NCI-H2081 (cell line): ENCODE results near the gene ERG28.
A peak's percentile ranks its signal among the peaks of the same experiment; 100 is the strongest.
"Not testable (repeated sequence)": the region's sequence is repeated elsewhere in the genome, so short reads cannot be mapped to it uniquely, and the experiment has no call there.

ENCODE experiments used
- DNase-seq, 2 experiments: peaks; one replicate each; lab custom pipeline; 2025; lab: John Stamatoyannopoulos, UW

ERG28 gene

DNA sequence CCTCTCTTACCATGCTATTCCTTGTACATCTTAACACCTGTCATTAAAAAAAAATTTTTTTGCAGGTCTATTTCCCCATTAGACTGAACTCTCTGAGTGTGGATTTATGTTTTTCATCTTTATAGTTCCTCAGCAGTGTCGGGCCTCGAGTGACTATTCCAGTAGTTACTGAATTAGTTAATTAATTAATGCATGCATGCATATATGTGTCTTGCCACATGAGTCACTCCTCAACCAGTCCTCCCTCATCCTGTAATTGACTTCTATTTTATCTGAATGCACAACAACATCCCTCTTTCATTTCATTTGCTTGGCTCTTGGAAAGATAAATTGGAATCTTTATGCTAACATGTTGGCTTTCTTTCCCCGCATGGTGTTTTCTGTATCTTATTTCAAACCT, 35.6 kb downstream of the ERG28 start:
- DNase-seq: no peak

DNA sequence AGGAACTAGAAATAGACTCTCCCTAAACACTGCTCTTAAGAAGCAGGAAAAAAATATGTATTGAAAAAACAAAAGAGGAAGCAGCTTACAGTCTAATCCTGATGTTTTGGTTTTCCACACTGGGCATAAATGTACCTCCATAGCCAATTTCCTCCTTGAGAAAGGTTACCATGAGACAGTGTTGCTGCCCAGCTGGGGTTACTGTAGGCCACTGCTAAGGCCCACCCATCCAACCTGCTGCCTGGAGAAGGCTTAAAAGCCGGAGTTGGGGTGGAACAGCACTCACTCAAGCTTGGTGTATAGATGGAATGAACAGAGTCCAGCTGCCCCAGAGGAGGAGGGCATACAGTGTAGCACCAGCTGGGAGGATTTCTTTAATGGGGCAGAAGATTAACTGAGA, 41.1 kb downstream of the ERG28 start:
- DNase-seq: no peak

DNA sequence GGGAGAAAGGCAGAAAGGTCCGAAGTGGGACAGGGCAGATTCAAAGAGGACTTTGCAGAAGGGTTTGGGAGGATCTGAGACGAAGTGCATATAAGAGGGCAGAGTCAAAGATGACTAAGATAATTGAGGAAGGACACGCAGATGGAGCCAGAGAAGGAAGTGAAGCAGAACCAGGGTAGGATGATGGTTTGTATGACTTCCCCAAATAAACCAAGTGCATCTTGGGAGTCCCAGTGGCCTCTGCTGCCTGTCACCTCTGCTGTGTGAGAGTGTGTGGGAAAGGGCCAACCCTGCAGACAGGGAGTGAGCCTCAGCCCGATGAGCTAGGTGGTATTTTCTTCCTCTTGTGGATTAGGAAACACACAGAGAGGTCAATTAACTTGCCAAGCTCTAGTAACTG, 45.5 kb downstream of the ERG28 start:
- no peak for DNase-seq

DNA sequence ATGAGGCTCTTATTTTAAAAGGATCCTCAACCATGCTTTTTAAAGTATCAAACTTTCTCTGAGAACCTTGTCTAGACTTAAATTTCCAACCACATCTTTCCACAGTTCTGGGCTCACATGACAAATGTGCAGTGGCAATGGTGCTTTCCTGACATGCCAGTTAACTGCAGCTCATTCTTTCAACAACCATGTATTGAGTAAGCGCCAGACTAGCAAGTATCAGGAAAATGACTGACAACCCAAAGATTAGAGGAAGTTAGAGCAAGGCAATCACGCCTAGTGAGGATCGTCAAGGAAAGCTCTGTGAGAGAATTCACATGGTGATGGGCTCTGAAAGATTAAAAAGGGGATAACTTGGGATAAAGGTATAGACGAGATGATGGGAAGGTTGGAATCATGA, 46.5 kb downstream of the ERG28 start:
- no peak for DNase-seq

DNA sequence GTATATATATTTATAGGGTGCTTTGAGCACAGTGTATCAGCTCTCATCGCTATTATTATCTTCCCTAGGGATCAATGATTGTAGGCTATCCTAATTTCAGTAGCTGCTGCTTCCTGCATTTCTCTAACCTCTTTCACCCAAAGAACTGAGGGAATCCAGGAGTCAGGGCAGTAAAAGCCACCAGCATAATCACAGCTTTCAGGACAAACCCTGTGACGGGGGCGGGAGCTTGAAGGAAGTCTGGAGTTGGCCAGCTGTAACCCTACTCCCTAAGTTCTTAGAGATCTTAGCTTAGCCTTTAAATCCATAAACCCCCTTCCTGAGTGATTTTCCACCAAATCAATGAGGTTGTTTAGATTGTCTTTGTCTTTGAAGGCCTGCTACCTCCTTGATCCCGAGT, 48.5 kb downstream of the ERG28 start:
- DNase-seq: no peak

DNA sequence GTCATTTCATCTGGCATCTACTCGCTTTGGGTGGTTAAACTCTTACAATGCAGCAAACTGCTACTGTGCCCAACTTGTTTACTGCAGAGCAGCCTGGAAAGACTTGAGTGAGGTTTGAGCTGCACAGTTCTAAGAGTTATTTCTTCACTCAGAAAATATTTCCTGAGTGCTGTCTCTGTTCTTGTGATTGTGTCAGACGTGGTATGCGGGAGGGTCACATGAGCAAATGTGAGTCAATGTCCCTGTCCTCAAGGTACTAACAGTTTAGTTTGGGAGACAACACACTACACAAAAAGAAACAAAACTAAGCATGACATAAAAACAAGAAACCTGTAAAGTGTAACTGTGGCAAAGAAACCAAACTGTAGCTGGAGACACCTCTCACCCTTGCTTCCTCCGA, 49.8 kb downstream of the ERG28 start:
- no peak for DNase-seq

DNA sequence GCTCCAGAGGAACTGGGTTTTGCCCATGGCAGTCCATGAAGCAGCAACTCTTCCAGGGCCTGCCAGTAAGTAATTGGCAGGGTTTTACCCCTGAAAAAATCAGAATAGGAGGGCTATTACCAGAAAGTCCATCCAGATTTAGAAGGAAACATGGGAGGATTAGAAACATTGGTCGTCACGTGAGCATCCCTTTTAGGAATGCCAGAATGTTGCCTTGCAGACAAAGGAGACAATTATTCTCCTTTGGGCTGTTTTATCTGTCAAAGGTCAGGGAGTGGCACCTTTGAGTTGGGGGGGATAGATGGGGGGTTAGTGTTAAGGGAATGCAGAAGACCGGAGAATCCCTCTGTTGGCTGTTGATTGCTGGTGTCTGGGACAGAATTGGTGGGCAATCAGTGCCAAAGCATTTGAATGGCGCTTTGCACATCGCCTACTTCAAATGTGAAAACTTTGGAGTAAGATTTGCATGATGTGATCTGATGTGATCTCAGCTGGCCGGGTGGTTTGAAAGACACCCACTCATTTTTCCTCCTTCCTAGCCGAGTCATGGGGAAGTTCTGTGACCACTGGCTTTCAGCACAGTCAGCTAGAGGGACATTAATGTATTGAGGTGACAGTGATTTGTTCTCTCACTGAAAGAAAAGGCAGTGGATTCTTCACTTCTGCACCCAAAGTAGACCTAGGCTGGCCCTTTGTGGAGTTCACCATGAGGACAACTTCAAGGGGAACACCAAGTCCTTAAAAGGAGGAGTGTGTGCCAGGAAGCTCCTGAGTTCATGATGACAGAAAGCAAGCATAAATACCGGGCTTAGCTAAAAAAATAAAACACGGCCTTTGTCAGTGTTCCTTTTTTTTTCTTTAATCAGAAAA, 50.8 kb downstream of the ERG28 start:
- no peak for DNase-seq

DNA sequence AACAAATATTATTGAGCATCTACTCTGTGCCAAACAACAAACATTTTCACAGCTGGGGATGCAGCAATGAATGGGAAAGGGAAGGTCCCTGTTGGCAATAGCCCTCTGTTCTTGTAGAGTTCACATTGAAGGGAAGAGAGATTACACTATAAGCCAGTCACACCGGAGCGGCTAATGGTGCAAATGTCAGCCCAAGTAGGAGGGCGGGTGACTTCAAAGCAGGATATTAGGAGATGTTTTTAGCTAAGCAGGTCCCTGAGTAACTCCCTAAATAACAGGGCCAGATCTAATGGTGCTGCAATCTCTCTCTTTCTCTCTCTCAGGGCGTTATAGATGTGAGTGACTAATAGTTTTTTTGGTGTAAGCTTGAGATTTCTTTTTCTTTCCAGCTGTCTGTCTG, 51.6 kb downstream of the ERG28 start:
- DNase-seq: peak in 1 of 2 experiments; percentile 8

DNA sequence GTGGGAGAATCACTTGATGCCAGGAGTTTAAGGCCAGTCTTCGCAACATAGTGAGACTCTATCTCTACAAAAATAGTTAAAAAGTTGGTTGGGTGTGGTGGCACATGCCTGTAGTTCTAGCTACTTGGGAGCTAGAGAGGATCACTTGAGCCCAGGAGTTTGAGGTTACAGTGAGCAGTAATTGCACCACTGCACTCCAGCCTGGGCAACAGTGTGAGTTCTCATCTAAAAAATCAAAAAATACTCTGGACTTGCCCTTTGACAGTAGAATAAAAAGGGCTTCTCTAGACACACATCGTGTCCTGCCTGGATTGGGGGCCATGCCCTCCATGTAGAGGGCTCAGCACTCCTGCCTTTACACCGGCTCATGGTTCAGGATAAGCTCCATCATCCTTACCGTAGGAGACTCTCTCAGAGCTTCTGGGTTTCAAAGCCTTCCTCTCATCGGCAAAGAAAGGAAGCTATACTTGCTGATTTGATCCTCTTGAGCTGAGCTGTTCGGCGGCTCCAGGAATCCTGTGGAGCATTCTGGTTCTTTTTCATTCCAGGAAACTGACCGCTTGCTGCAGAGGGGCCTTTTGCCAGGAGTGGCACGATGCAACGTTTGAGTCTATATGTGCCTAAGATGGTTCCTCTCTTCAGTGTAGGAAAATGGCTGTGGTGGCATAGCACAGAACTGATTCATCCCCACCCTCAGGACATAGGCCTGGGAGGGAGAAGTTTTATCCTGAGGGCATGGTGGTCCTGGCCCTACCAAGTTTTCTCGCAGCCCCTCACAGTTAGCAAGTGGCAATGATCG, 52.6 kb downstream of the ERG28 start:
- DNase-seq: no peak

DNA sequence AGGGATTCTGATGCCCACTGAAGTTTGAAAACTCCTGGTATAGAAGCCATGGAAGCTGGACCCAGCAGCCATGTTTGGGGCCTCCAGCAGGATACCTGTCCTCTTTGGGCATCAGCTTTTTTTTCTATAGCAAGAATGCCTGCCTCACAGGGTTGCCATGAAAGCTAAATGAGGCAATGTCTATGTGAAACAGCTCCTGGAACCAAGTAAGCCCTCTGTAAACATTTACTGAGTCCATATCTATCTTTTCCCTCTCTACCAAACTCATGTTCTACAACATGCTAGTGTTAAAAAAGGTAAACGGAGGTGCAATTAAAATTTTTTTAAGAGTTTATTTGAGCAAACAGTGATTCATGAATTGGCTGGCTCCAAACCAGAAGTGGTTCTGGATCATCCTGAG, 53.6 kb downstream of the ERG28 start:
- DNase-seq: no peak

DNA sequence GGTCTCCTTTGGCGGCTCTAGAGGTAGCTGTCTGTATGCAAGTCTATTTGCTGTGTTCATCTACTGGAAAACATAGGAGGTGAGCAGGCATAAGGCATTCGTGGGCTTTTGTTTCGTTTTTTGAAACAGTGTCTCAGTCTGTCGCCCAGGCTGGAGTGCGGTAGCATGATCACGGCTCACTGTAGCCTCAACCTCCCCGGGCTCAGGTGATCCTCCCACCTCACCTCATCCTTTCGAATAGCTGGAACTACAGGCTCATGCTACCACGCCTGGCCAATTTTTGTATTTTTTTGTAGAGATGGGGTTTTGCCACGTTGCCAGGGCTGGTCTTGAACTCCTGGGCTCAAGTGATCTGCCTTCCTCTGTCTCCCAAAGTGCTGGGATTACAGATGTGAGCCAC, 54.8 kb downstream of the ERG28 start:
- DNase-seq: no peak

DNA sequence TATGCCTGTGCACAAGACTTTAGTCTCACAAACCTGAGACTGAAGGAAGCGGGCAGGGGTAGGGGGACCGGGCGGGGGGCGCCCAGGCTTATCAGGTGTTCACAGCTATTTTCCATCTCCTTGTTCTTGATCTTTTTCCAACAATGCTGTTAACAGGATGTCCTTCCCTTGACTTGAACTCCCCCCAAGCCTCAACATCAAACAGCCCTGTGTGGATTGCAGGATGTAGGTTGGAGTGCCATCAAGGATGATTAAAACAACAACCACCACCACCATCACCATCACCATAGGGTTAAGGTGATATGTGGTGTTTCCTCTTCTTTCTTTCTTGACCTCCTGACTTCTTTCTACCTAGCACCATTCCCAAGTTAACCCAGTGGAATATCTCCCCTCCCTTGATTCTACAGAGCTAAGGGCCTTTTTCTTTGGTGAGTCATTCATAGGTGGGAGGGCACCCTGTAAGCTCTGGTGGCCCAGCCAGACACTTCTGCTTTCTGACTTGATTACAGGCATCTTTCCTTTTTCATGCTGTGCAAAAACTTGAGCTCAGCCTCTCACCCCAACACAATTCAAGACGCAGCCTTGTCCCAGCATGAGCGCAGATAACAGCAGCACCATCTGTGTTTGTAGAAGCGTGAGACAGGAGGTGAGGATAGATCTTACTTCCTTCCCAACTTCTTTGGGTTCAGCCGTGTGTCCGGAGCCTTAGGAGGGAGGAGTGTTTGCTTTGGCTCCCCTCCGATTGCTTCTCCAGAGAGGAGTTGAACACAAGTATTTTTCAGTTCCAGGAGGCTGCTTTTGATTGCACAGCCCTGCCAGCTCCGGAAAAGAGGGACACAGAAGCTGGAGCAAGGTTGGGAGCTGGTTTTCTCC, 55.5 kb downstream of the ERG28 start:
- no peak for DNase-seq

DNA sequence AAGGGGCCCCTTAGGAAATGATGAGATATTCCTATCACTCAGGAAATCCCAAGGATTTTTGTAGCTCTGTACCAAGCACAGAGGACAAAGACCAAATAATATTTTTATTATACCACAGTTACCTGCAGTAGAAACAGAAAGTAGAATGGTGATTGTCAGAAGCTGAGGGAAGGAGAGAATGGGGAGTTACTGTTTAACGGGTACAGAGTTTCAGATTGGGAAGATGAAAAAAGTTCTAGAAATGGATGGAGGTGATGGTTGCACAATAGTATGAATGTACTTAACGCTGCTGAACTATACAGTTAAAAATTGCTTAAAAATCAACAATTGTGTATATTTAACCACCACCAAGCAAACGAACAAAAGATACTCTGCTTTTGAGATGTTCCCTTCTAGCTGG, 58.2 kb downstream of the ERG28 start:
- DNase-seq: no peak

DNA sequence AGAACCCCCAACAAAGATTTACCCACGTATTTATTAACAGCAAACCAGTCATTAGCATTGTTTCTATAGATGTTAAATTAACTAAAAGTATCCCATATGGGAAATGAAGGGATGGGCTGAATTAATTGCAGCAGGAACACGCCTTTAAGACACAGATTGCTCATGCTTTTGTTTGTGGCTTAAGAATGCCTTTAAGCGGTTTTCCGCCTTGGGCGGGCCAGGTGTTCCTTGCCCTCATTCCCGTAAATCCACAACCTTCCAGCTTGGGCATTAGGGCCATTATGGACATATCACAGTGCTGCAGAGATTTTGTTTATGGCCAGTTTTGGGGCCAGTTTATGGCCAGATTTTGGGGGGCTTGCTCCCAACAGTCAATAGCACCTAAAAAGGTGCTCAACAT, 59.6 kb downstream of the ERG28 start:
- DNase-seq: not testable (repeated sequence)

DNA sequence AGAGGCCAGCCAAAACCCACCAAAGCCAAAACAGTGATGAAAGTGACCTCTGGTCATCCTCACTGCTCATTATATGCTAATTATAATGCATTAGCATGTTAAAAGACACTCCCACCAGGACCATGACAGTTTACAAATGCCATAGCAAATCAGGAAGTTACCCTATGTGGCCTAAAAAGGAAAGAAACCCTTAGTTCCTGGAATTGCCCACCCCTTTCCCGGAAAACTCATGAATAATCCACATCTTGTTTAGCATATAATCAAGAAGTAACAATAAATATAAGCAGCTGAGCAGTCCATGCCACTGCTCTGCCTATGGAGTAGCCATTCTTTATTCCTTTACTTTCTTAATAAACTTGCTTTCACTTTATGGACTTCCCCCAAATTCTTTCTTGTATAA, 60.6 kb downstream of the ERG28 start:
- DNase-seq: not testable (repeated sequence)
